ENCODE data around the gene CCDC9. TPM values are rescaled to one million over a fixed set of nuclear protein-coding genes. Genes with fewer than 3 reads are reported as not detected.

The CCDC9 gene
- 10 to 100 TPM in 2 of 4 donors, 1 to 10 TPM in 2; 6.6 to 16.8 (median 10.5) TPM for total RNA-seq

DNA sequence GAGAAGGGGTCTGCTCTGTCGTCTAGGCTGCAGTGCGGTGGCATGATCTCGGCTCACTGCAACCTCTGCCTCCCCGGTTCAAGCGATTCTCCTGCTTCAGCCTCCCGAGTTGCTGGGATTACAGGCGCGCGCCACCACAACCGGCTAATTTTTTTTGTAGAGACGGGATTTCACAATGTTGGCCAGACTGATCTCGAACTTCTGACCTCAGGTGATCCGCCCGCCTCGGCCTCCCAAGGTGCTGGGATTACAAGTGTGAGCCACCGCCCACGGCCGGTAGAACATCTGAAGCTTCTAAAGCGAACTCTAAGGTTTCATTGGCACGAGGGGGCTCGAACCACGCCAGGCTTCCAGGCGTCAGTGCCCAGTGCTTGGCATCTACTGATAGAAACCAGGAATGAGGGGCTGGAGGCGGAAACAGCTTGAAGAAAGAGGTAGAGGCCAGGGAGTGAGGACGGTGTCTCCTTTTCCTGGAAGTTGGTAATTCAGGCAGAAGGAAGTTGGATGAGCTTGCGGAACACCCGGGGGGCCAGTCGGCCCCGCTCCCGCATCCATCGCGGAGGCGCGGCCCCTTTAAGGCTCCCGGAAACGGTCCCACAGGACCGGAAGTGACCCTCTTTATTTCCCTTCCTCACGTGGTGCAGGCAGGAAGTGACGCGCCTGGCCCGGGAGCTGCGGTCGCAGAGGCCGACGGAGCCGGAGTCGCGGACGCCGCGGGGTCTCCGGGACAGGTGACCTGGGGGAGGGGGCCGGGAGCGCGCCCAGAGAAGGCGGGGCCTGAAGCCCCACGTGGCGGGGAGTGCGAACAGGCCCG is at the start of gene CCDC9:
CCDC9 (plus strand) TSS at position 647 of the 814 bp plus-strand sequence. CDS start 1,876 bp downstream, outside the sequence.
- peak in 3 of 4 donors; percentile 83 to 92 (median 88) for TF ChIP-seq POLR2A (IDR thresholded peaks at IDR 0.05)
- TF ChIP-seq, protein P1, sequence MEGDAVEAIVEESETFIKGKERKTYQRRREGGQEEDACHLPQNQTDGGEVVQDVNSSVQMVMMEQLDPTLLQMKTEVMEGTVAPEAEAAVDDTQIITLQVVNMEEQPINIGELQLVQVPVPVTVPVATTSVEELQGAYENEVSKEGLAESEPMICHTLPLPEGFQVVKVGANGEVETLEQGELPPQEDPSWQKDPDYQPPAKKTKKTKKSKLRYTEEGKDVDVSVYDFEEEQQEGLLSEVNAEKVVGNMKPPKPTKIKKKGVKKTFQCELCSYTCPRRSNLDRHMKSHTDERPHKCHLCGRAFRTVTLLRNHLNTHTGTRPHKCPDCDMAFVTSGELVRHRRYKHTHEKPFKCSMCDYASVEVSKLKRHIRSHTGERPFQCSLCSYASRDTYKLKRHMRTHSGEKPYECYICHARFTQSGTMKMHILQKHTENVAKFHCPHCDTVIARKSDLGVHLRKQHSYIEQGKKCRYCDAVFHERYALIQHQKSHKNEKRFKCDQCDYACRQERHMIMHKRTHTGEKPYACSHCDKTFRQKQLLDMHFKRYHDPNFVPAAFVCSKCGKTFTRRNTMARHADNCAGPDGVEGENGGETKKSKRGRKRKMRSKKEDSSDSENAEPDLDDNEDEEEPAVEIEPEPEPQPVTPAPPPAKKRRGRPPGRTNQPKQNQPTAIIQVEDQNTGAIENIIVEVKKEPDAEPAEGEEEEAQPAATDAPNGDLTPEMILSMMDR (IDR thresholded peaks at IDR 0.05): no peak
- Histone ChIP-seq H3K4me3 (peak within 1 kb of the TSS; percentile 55 to 76 (median 64)), H3K4me1 (peaks cover 20 to 74% (median 21%) of the 10 kb centered on the region in 3 donors), H3K9me3 (no peaks in the 10 kb centered on the region), H3K36me3 (peaks cover 7 to 30% (median 16%) of the 10 kb centered on the region in 3 donors), H3K27me3 (no peaks in the 10 kb centered on the region), H3K27ac (peak within 1 kb of the TSS; percentile 96 to 98 (median 96))
- DNase-seq: peak; percentile 97
- intact Hi-C loops (cut with DNase I): no loop called here
- 19 to 32% methylated on average over 23 to 29 of the region's 60 CpGs for WGBS, 2 donors

GRCh38 chr19:47209319-47210179 is 46.8 kb upstream of the CCDC9 start:
- H3K9me3 ChIP-seq: no peaks in the 10 kb centered on the region
- H3K36me3 ChIP-seq: peaks cover 4 to 60% (median 12%) of the 10 kb centered on the region in 3 donors
- H3K27me3 ChIP-seq: no peaks in the 10 kb centered on the region
- intact Hi-C loops (cut with DNase I): loop anchor here (10.0 kb wide), 1 partner anchor 65 kb away; no protein-coding TSS in a partner anchor
- H3K27ac ChIP-seq: no peak overlapping the region
- no peak overlapping the region for H3K4me3 ChIP-seq
- TF ChIP-seq POLR2A (IDR thresholded peaks at IDR 0.05): no peak
- TF ChIP-seq, protein P1 (IDR thresholded peaks at IDR 0.05): no peak
- DNase-seq: no peak
- H3K4me1 ChIP-seq: peaks cover 0 to 10% (median 5%) of the 10 kb centered on the region in 3 donors
- WGBS, 2 donors: 74 to 80% methylated on average over 13 of the region's 13 CpGs

GRCh38 chr19:47210180-47210490 is 46.2 kb upstream of the CCDC9 start:
- H3K4me3 ChIP-seq: no peak overlapping the region
- H3K27me3 ChIP-seq: no peaks in the 10 kb centered on the region
- peak overlapping the region in 2 of 4 donors; percentile 12 to 30 for H3K27ac ChIP-seq
- H3K9me3 ChIP-seq: no peaks in the 10 kb centered on the region
- TF ChIP-seq POLR2A (IDR thresholded peaks at IDR 0.05): no peak
- TF ChIP-seq, protein P1 (IDR thresholded peaks at IDR 0.05): no peak
- intact Hi-C loops (cut with DNase I): no loop called here
- H3K36me3 ChIP-seq: peaks cover 0 to 54% (median 6%) of the 10 kb centered on the region in 3 donors
- H3K4me1 ChIP-seq: peaks cover 0 to 10% (median 5%) of the 10 kb centered on the region in 3 donors
- DNase-seq: no peak

DNA sequence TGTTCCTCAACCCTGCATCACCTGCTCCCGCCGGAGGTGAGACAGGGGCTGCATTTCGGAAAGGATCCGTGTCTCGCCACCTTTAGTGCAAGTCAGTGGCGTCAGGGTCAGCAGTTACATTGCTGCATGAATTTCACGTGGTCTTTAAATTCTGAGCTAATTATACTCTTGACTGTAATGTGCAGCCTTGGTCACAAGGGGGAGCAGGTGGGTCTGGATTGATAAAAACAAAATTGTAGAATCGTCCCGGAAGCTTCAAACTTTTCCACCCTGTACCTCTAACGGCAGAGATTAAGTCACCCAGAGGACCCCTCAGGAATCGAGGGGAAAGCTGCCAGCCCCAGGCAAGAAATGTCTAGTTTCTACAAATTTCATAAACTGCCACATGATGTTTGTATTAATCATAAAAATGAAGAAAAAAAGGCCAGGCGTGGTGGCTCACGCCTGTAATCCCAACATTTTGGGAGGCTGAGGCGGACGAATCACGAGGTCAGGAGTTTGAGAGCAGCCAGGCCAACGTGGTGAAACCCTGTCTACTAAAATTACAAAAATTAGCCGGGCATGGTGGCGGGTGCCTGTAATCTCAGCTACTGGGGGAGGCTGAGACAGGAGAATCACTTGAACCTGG is 45.5 kb upstream of the CCDC9 start:
- Histone ChIP-seq H3K4me1 (peaks cover 0 to 10% (median 5%) of the 10 kb centered on the region in 3 donors), H3K27me3 (no peaks in the 10 kb centered on the region), H3K9me3 (no peaks in the 10 kb centered on the region), H3K27ac (peak overlapping the region in 3 of 4 donors; percentile 54 to 59 (median 54)), H3K4me3 (no peak overlapping the region), H3K36me3 (peaks cover 0 to 47% (median 6%) of the 10 kb centered on the region in 3 donors)
- DNase-seq: no peak
- intact Hi-C loops (cut with DNase I): no loop called here
- TF ChIP-seq, protein P1 (IDR thresholded peaks at IDR 0.05): peak; percentile 85 to 89 (median 88)
- TF ChIP-seq POLR2A (IDR thresholded peaks at IDR 0.05): no peak
- WGBS, 2 donors: 19 to 29% methylated on average over 17 to 19 of the region's 19 CpGs

Measured in esophagus squamous epithelium (tissue), 5 donors.